Raji (cell line): ENCODE data around the gene KIAA1586.

Experiments used
- POLR2A ChIP-seq: IDR thresholded peaks from 2 replicates; pipeline ENCODE4 v1.6.1; 2011; ENCODE audit warnings: low read depth, low read length, control low read depth; ENCODE audit not compliant: insufficient read depth

KIAA1586 gene

GRCh38 chr6:57035549-57035948 is 10.9 kb upstream of the KIAA1586 start:
- TF ChIP-seq POLR2A: no peak

DNA sequence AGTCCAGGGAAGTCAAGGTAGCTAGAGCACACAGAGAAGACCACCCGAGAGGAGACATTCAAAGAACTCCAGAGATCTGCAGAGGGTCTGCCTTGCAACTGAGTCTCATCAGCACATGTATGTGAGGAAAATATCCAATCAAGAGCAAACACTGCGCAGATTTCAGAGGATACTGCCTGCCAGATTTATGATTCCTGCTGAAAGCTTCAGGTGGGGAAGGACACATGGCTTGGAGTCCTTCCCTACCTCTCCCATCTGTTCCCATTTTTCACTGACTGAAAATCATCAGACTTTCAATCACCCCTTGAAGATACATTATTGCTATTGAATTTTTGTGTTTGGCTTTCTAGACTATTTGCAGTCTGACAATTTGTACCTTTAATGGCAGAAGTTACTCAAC is 7.6 kb upstream of the KIAA1586 start:
- TF ChIP-seq POLR2A: no peak

DNA sequence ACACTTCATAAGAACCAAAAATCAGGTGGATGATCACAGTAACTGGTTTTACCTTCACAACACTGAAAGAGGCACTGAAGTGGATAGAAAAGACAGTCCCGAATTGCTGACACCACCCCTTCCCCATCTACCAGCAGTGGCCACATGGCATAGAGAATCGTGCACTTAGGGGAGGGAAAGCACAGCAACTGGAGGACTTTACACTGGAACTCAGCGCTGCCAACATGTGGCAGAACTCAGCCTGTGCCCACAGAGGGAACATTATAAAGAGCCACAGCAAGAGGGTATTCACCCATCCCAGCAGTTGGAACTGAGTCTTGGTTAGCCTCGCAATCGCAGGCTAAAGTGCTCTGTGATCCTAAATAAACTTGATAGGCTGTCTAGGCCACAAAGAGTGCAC is 6.5 kb upstream of the KIAA1586 start:
- no peak for TF ChIP-seq POLR2A

DNA sequence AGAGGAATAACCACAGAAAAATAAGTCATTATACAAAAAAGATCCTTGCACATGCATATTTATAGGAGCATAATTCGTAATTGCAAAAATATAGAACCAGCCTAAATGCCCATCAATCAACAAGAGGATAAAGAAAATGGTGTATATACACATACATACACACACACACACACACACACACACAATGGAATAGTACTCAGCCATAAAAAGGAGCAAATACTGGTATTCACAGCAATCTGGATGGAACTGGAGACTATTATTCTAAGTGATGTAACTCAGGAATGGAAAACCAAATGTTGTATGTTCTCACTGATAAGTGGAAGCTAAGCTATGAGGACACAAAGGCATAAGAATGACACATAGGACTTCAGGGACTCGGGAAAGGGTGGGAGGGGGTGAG is 1.9 kb upstream of the KIAA1586 start:
- TF ChIP-seq POLR2A: no peak

- TF ChIP-seq POLR2A: no peak
Measured at GRCh38 chr6:57048577-57048976, 2.1 kb downstream of the KIAA1586 start.

- TF ChIP-seq POLR2A: no peak
Measured at GRCh38 chr6:57063847-57064246, 17.4 kb downstream of the KIAA1586 start.

GRCh38 chr6:57064809-57065208 is 18.3 kb downstream of the KIAA1586 start:
- TF ChIP-seq POLR2A: no peak

DNA sequence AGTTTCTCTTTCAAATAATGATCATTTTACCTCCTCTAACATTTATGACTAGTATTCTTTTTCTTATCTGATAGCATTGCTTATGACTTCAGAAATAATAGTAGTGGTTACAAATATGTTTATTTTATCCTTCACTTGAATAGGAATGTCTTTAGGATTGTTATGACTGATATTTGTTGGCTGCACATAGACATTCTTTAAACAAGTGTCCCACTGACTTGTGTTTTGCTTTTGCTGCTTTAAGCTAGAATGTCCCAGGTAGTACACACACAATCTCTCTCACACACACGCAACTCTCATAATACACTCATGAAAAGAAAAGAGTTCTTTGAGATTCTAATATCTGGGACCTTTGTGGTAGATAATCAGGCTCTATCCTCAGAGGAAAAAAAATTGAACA is 21.6 kb downstream of the KIAA1586 start:
- TF ChIP-seq POLR2A: no peak

DNA sequence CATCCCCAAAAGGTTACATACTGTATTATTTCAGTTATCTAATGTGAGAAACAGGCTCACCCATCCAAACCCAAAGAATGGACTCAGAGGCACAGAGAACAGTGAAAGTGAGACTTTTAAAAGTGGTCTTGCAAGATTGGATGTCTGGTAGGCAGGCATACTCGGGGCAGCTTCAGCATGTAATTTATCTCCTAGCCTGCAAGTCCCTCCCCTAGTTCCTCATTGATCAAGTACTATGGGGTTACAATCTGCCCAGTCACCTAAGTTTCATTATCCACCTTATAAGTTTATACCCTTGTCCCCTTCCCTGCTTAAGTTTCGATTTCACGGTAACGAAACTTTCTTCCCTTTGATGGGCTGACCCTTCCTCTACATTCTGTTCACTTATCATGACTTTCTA is 22.7 kb downstream of the KIAA1586 start:
- TF ChIP-seq POLR2A: no peak

DNA sequence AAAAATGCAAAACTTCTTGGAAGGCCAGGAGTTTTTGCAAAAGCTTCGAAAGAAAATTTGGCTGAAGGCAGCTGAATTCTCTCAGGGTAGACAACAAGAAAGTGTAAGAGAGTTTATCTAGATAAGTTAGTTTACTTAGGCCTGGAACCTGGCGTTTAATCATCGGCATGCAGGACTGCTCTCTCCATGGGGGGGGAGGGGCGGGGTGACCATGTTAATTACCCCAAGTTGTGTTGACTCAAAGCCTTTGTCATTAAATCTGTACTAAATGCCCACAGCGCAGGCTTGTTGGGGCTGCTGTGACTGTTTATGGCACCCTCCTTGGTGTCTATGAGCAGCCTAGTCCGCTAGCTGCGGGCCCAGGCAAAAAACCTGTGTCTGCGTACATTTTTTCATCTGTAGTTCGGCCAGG is 23.4 kb downstream of the KIAA1586 start:
- TF ChIP-seq POLR2A: no peak

DNA sequence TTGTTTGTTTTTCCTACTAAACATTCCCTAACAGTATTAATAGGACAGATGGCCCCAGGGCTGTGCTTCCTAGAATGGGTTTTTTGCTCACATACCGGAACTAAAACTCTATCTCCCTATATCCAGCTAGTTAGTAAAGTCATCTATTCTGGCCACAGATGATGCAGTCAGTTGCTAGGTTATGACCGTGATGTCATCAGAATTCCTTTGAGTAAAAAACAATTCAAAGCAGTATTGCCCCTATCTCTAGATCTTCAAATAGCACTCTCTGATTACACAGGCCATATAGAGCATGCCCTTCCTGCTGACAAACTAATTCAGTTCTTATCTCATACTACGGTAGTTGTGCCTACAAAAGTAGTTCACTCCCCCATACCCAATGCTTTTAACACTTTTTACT is 25.6 kb downstream of the KIAA1586 start:
- TF ChIP-seq POLR2A: no peak

DNA sequence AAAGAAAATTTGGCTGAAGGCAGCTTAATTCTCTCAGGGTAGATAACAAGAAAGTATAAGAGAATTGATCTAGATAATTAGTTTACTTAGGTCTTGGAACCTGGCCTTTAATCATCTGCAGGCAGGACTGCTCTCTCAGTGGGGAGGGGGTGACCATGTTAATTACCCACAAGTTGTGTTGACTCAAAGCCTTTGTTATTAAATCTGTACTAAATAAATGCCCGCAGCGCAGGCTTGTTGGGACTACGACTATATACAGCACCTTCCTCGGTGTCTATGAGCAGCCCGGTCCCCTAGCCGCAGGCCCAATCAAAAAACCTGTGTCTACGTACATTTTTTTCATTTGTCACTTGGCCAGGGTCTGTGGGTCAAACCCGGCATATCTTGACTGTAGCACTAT is 27.9 kb downstream of the KIAA1586 start:
- no peak for TF ChIP-seq POLR2A

DNA sequence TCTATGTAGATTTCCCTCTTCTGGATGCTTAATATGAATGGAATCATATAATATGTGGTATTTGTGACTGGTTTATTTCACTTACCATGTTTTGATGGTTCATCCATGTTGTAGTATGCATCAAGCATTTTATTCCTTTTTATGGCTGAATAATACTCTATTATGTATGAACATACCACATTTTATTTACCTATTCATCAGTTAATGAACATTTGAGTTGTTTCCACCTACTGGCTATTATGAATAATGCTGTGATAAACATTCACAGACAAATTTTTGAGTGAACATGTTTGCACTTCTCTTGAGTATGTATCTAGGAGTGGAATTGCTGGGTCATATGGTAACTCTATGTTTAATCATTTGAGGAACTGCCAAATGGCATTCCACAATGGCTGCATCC is 28.6 kb downstream of the KIAA1586 start:
- TF ChIP-seq POLR2A: no peak

- TF ChIP-seq POLR2A: no peak
Measured at GRCh38 chr6:57078531-57079207, 32.2 kb downstream of the KIAA1586 start.

GRCh38 chr6:57085471-57085870 is 39.0 kb downstream of the KIAA1586 start:
- no peak for TF ChIP-seq POLR2A

GRCh38 chr6:57086843-57087242 is 40.4 kb downstream of the KIAA1586 start:
- TF ChIP-seq POLR2A: no peak

DNA sequence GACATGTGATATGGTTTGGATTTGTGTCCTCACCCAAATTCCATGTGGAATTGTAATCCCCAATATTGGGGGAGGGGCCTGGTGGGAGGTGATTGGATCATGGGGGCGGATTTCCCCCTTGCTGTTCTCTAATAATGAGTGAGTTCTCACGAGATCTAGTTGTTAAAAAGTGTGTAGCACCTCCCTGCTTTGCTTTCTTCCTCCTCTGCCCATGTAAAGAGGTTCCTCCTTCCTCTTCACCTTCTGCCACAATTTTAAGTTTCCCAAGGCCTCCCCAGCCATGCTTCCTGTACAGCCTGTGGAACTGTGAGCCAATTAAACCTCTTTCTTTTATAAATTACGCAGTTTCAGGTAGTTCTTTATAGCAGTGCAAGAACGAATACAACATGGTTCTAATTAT is 41.4 kb downstream of the KIAA1586 start:
- TF ChIP-seq POLR2A: no peak

GRCh38 chr6:57089265-57089664 is 42.8 kb downstream of the KIAA1586 start:
- TF ChIP-seq POLR2A: no peak
